ENCODE measurements around the gene ENPP1.

Gene ENPP1

DNA sequence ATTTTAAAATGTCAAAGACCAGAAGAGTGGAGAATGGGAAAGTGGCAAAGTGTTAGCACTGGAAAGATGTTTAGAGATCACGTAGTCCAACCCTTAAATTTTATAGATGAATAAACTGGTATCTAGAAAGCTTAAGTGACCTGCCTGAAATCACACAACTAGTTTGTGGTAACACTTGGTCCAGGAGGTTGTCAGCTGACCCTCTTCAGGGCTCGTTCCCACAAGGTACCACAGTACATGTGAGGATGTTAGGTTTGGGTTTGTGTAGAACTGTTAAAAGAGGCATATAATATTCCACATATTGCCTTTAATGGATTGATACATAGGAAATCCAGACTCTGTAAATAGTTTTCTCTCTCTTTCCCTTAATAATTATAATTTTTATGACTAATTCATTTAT lies 39.1 kb downstream of the ENPP1 start:
- TF ChIP-seq, protein P1, sequence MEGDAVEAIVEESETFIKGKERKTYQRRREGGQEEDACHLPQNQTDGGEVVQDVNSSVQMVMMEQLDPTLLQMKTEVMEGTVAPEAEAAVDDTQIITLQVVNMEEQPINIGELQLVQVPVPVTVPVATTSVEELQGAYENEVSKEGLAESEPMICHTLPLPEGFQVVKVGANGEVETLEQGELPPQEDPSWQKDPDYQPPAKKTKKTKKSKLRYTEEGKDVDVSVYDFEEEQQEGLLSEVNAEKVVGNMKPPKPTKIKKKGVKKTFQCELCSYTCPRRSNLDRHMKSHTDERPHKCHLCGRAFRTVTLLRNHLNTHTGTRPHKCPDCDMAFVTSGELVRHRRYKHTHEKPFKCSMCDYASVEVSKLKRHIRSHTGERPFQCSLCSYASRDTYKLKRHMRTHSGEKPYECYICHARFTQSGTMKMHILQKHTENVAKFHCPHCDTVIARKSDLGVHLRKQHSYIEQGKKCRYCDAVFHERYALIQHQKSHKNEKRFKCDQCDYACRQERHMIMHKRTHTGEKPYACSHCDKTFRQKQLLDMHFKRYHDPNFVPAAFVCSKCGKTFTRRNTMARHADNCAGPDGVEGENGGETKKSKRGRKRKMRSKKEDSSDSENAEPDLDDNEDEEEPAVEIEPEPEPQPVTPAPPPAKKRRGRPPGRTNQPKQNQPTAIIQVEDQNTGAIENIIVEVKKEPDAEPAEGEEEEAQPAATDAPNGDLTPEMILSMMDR (IDR thresholded peaks at IDR 0.05; ENCODE audit: insufficient read depth, low read length, poor library complexity, severe bottlenecking), result no peak
- no peak for TF ChIP-seq EZH2phosphoT487 (conservative IDR thresholded peaks at IDR 0.05; ENCODE audit: low read length)
- no peaks in the 10 kb centered on the region for H3K9me3 ChIP-seq (ENCODE audit: insufficient read depth, low read length)
- no peak overlapping the region for H3K4me3 ChIP-seq (ENCODE audit: insufficient read depth, low read length, poor library complexity, severe bottlenecking)
- H3K79me2 ChIP-seq (ENCODE audit: insufficient read depth, low read length), result no peaks in the 10 kb centered on the region
- no peaks in the 10 kb centered on the region for H3F3A ChIP-seq (ENCODE audit: insufficient read depth)
- H3K27ac ChIP-seq (ENCODE audit: low read depth, low read length), result no peak overlapping the region
- no peaks in the 10 kb centered on the region for H3K27me3 ChIP-seq (ENCODE audit: low read length)
- no peaks in the 10 kb centered on the region for H4K20me1 ChIP-seq (ENCODE audit: low read depth, low read length)
- no peak overlapping the region for H3K4me2 ChIP-seq (ENCODE audit: low read depth, low read length, poor library complexity, severe bottlenecking)
- no peaks in the 10 kb centered on the region for H3K9me2 ChIP-seq (replicated peaks; ENCODE audit: insufficient read depth, low read length)
- H2AFZ ChIP-seq (ENCODE audit: low read depth, low read length, severe bottlenecking), result no peak overlapping the region
- no peak overlapping the region for H3K9ac ChIP-seq (ENCODE audit: low read length)
- H3K36me3 ChIP-seq (ENCODE audit: low read length), result no peaks in the 10 kb centered on the region

- no peak overlapping the region for H3K4me2 ChIP-seq (ENCODE audit: low read depth, low read length, poor library complexity, severe bottlenecking)
- no peaks in the 10 kb centered on the region for H3K9me3 ChIP-seq (ENCODE audit: insufficient read depth, low read length)
- H3F3A ChIP-seq (ENCODE audit: insufficient read depth), result no peaks in the 10 kb centered on the region
- H3K4me3 ChIP-seq (ENCODE audit: insufficient read depth, low read length, poor library complexity, severe bottlenecking), result no peak overlapping the region
- H3K9ac ChIP-seq (ENCODE audit: low read length), result no peak overlapping the region
- no peaks in the 10 kb centered on the region for H3K27me3 ChIP-seq (ENCODE audit: low read length)
- H4K20me1 ChIP-seq (ENCODE audit: low read depth, low read length), result no peaks in the 10 kb centered on the region
- TF ChIP-seq, protein P1 (IDR thresholded peaks at IDR 0.05; ENCODE audit: insufficient read depth, low read length, poor library complexity, severe bottlenecking), result no peak
- TF ChIP-seq EZH2phosphoT487 (conservative IDR thresholded peaks at IDR 0.05; ENCODE audit: low read length), result no peak
- no peaks in the 10 kb centered on the region for H3K36me3 ChIP-seq (ENCODE audit: low read length)
- H2AFZ ChIP-seq (ENCODE audit: low read depth, low read length, severe bottlenecking), result no peak overlapping the region
- H3K9me2 ChIP-seq (replicated peaks; ENCODE audit: insufficient read depth, low read length), result no peaks in the 10 kb centered on the region
- no peak overlapping the region for H3K27ac ChIP-seq (ENCODE audit: low read depth, low read length)
- no peaks in the 10 kb centered on the region for H3K79me2 ChIP-seq (ENCODE audit: insufficient read depth, low read length)
These were observed 42.0 kb downstream of the ENPP1 start for GRCh38 chr6:131849799-131850198.

DNA sequence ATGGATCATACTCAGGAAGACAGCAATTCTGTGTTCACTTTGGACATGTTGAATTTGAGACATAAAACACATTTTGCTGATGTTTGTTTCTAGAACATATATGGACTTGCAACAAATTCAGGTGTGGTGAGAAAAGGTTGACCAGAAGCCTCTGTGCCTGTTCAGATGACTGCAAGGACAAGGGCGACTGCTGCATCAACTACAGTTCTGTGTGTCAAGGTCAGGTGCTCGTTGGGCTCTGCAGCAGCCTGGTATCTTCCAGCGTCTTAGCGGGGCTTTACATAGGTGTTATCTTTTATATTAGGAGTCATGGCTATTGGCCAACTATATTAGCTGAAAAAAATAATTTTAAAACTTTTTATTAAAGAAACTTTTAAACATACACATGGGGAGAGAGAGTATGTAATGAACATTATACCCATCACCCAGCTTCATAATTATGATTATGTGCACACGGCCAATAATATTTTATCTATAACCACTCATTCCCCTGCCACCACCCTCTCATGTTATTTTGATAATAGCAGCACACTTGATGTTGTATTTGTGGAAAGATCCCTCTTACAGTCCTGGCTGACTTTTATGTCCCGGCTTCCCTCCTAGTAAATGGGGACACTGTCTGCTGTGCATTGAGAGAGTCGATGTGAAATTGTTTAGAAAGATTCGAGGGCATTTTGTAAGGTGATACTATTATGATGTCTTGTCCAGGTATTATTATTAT lies 43.4 kb downstream of the ENPP1 start:
- Histone ChIP-seq H3K9me3 (ENCODE audit: insufficient read depth, low read length) (no peaks in the 10 kb centered on the region), H3F3A (ENCODE audit: insufficient read depth) (no peaks in the 10 kb centered on the region), H3K9ac (ENCODE audit: low read length) (no peak overlapping the region), H3K79me2 (ENCODE audit: insufficient read depth, low read length) (no peaks in the 10 kb centered on the region), H2AFZ (ENCODE audit: low read depth, low read length, severe bottlenecking) (no peak overlapping the region), H4K20me1 (ENCODE audit: low read depth, low read length) (no peaks in the 10 kb centered on the region), H3K9me2 (replicated peaks; ENCODE audit: insufficient read depth, low read length) (no peaks in the 10 kb centered on the region), H3K4me2 (ENCODE audit: low read depth, low read length, poor library complexity, severe bottlenecking) (no peak overlapping the region), H3K27me3 (ENCODE audit: low read length) (no peaks in the 10 kb centered on the region), H3K36me3 (ENCODE audit: low read length) (no peaks in the 10 kb centered on the region), H3K27ac (ENCODE audit: low read depth, low read length) (no peak overlapping the region), H3K4me3 (ENCODE audit: insufficient read depth, low read length, poor library complexity, severe bottlenecking) (no peak overlapping the region)
- TF ChIP-seq, protein P1 (IDR thresholded peaks at IDR 0.05; ENCODE audit: insufficient read depth, low read length, poor library complexity, severe bottlenecking), result no peak
- TF ChIP-seq EZH2phosphoT487 (conservative IDR thresholded peaks at IDR 0.05; ENCODE audit: low read length), result no peak
